Activated T-cell treated with anti-CD3 and anti-CD28 coated beads for 48 hours (primary cell): ENCODE measurements around the gene ELOVL4.

Experiments
- DNase-seq: peaks from one replicate; pipeline ENCODE4 v3.0.0-alpha.2; 2020; ENCODE audit warnings: low read depth

ELOVL4 gene

GRCh38 chr6:79947191-79948186 lies at the start of gene ELOVL4:
Gene ELOVL4, minus strand, starts transcription at chr6:79947553. Its CDS starts 274 bp downstream, at chr6:79947279.
- DNase-seq: peak; percentile 63

DNA sequence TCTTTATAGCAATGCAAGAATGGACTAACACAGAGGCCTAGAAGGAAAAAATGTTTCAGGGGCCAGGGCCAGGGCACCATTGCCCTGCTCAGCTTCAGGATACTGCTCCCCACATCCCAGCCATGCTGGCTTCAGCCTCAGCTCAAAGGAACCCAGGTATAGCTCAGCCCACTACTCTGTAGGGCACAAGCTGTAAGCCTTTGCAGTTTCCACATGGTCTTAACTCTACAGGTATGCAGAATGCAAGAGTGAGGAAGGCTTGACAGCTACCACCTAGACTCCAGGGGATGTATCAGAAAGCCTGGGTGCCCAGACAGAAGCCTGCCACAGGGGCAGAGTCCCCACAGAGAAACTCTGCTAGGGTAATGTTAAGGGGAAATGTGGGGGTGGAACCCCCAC lies 46.6 kb upstream of the ELOVL4 start:
- DNase-seq: no peak

DNA sequence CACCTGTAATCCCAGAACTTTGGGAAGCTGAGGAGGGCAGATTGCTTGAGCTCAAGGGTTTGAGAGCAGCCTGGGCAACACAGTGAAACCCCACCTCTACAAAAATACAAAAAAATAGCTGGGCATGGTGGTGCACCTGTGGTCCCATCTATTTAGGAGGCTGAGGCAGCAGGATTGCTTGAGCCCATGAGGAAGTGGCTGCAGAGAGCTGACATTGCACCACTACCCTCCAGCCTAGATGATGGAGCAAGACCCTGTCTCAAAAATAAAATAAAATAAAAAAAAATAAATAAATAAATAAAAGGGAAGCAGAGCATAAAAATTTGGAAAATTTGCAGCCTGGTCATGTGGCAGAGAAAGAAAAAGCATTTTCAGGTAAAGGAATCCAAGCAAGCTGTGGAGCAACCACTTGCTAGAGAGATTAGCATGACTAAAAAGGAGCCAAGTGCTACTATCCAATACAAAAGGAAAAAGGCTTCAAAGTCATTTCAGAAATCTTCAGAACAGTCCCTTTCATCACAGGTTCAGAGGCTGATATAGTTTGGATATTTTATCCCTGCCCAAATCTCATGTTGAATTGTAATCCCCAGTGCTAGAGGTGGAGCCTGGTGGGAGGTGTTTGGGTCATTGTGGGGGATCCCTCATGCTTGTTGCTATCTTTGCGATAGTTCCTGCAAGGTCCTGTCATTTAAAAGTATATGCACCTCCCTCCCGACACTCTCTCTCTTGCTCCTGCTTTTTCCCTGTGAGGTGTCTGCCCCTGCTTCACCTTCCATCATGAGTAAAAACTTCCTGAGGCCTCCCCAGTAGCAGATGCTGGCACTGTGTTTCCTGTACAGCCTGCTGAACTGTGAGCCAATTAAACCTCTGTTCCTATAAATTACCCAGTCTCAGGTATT lies 45.9 kb upstream of the ELOVL4 start:
- DNase-seq: no peak

DNA sequence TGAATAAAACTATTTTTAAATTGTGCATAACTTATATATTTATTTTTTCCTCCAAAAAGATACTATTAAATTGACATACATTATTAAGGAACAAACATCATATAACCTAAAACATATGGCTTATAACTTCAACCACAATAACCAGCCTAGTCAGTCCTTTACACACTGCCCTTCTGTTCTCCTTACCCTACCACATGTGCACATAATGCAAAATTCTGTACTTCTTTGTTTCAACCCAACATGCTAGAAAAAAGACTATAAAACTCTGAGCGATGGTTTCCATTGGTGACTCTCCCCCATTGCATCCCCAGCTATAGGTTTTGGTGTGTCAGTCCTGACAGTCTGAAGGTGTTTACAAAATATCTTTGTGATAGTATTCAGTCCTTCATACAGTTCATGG lies 42.3 kb upstream of the ELOVL4 start:
- DNase-seq: no peak

DNA sequence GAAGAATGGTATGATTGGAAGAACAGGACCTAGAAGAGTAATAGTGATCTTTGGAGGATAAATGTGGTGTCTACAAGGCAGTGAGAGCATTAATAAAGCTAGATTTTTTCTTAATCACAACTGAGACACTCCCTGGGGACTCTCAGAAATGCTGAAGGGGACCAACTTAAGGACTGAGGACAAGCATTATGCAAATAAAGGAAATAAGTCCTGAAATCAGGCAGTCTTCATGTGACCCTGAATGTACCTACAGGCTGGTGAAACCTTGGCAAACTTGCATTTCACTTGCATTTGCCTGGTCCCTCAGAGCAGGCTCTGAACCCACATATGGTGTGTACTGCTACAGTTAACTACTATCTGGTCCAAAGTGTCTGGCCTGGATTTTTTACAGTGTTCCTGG lies 37.8 kb upstream of the ELOVL4 start:
- DNase-seq: no peak

GRCh38 chr6:79984261-79984660 lies 36.9 kb upstream of the ELOVL4 start:
- DNase-seq: no peak

DNA sequence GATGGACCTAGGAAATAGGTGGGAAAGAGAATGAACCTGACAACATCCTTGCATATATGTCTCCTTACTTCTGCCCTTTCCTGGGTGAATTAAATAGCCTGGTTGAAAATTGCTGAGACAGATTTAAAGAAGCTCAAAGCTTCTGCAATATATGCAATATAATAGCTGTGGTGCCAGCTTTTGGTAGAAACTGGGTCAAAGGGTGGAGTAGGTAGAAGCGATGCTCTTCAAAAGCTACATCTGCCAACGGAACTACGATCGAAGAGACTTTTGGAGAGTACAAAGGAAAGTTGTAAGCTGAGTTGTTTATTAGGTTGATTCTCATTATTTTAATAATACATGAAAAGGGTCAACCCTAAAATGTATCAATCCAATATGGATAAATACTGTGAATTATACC lies 34.3 kb upstream of the ELOVL4 start:
- no peak for DNase-seq

GRCh38 chr6:79971193-79971592 lies 23.8 kb upstream of the ELOVL4 start:
- no peak for DNase-seq

DNA sequence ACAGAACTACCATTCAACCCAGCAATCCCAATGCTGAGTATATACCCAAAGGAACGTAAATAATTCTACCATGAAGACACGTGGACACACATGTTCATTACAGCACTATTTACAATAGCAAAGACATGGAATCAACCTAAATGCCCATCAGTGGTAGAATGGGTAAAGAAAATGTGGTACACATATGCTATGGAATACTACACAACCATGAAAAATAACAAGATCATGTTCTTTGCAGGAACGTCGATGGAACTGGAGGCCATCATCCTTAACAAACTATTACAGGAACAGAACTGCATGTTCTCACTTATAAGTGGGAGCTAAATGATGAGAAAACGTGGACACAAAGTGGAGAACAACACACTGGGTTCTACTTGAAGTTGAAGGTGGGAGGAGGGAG lies 22.4 kb upstream of the ELOVL4 start:
- DNase-seq: no peak

DNA sequence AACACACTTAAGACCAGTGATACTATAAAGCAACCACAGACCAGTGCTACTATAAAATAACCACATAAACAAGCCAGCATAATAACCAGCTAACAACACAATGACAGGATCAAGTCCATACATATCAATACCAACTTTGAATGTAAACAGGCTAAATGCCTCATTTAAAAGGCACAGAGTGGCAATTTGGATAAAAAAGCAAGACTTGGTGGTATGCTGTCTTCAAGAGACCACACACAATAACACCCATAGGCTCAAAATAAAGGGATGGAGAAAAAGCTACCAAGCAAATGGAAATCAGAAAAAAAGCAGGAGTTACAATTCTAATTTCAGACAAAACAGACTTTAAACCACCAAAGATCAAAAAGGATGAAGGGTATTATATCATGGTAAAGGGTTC lies 19.8 kb upstream of the ELOVL4 start:
- no peak for DNase-seq

- no peak for DNase-seq
Observed at GRCh38 chr6:79964607-79965081, 17.3 kb upstream of the ELOVL4 start.

GRCh38 chr6:79954849-79955248 lies 7.5 kb upstream of the ELOVL4 start:
- DNase-seq: no peak

DNA sequence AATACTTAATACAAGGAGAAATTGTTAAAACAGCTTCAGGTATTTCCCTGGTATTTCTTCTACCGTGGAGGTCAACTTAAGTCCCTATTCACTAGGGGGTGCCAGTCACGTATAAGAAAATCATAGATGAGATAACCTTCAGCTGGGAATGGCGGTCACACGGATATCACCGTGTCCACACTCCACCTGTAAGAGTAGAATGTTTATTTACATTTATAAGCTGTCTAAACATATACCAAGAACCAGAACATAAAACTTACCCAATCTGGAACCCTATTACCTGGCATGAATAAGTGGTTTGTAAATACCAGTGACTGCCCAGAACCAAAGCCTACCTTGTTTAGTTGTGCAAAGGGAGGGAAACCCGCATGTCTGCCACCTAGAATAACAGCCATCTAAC lies 1.9 kb upstream of the ELOVL4 start:
- no peak for DNase-seq

- DNase-seq: no peak
Observed at GRCh38 chr6:79946272-79947190, 822 bp downstream of the ELOVL4 start.

GRCh38 chr6:79943133-79943532 lies 4.2 kb downstream of the ELOVL4 start:
- DNase-seq: no peak

GRCh38 chr6:79941489-79942151 lies 5.7 kb downstream of the ELOVL4 start:
- no peak for DNase-seq

GRCh38 chr6:79928478-79928998 lies 18.8 kb downstream of the ELOVL4 start:
- DNase-seq: no peak

DNA sequence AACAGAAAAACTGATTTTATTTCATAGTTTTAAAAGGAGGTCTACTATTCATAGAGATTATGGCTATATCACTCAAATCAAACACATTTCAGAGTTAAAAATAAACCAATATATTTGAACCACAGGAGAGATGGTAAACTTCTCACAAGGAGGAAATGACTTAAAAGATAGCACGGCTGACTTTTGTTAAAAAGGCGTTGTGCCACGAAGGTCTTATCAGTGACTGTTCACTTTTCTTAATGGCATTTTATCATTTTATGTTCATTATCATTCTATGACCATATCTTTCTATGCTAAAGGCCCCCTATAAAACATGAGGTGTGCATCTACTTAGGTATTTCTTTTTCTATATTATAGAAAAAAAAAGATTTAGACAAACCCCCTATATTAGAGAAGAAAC lies 19.6 kb downstream of the ELOVL4 start:
- DNase-seq: no peak

DNA sequence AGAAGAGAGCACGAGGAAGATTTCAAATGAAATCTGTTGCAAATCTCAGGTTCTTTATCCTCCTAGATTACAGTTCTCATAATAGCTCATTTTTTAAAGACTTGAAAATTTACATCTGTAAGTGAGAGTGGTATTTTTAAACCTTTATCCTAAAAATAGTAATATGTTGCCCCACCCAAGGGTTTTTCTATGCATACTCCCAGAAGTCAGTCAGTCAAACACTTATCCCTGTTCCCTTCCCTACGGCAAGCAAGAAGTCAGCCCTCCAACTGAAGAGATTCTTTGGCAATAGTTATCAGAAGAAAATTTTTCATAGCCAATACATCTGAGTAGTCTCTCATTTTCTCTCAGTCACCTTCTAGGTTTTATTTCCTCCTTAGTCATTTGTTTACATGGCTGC lies 24.1 kb downstream of the ELOVL4 start:
- DNase-seq: no peak

DNA sequence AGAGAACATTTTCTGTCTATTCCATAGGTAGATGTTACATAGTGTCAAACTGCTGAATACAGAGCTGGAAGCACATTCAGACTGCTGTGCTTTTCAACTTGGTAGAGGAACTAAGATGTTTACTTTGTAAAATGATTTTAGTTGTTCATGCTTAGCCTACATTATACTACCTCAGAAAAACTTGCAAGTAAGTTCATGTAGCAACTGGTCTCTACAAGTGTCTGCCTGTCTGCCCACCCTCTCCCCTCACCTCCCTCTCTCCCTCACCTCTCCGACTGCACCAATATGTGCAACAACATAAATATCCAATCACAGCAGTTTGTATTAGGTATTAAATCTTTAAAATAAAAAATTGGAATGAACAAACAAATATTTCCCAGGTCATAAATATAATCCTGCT lies 25.3 kb downstream of the ELOVL4 start:
- DNase-seq: no peak

DNA sequence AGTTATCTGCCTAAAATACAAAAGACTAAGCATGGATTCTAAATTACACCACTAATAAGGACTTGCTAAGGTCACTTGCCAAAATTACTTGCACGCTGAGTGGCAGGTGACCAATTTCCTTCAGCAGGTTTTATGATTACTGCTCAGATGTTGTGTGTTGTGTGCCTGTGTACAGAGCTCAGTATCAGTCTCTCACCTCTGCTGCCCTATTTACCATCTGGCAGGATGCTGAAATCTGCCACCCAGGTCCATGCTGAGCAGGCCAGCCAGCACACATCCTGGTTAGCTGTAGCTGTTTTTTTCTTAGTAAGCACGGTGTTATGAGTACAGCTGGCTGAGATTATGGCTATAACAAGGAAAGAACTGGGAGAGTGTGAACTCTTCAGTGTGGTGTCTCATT lies 34.0 kb downstream of the ELOVL4 start:
- no peak for DNase-seq
